HepG2 (cell line): ENCODE results near the gene ZNF652. TPM values are rescaled to one million over a fixed set of nuclear protein-coding genes. Genes with fewer than 3 reads are reported as not detected.

Experiments
- ARNT2 ChIP-seq: sonication (generic); formaldehyde crosslinking; IDR thresholded peaks from 2 replicates; pipeline ENCODE4 v1.8.0; 2022; ENCODE audit warnings: mild to moderate bottlenecking, low read depth, missing genetic modification reagents, moderate library complexity
- ETV5 ChIP-seq: IDR thresholded peaks from 2 replicates; pipeline ENCODE4 v1.6.1; 2018; ENCODE audit warnings: missing biosample characterization, missing genetic modification reagents, inconsistent platforms, borderline replicate concordance
- HNF1B ChIP-seq: sonication (generic); formaldehyde crosslinking; IDR thresholded peaks from 2 replicates; pipeline ENCODE4 v1.5.1; 2020; ENCODE audit warnings: mild to moderate bottlenecking, moderate library complexity, missing genetic modification reagents
- IKZF5 ChIP-seq: IDR thresholded peaks from 2 replicates; pipeline ENCODE4 v1.6.1; 2018; ENCODE audit warnings: missing genetic modification reagents, mild to moderate bottlenecking, missing compliant biosample characterization
- IRF2 ChIP-seq: IDR thresholded peaks from 2 replicates; pipeline ENCODE4 v1.6.1; 2018; ENCODE audit warnings: missing genetic modification reagents, missing compliant biosample characterization
- MAZ ChIP-seq, 2 experiments: sonication (generic) in 1 of 2; formaldehyde crosslinking in 1 of 2; IDR thresholded peaks; 2 replicates each; pipeline versions ENCODE4 v1.5.0 to v1.6.1; 2012 to 2020; ENCODE audit warnings: low read depth in 2 of 2, mild to moderate bottlenecking in 2 of 2, borderline replicate concordance in 1 of 2, improper control_type of control experiment in 1 of 2, low read length in 1 of 2, missing genetic modification reagents in 1 of 2, moderate library complexity in 1 of 2
- NAIF1 ChIP-seq: sonication (generic); formaldehyde crosslinking; IDR thresholded peaks from 2 replicates; pipeline ENCODE4 v1.5.0; 2020; ENCODE audit warnings: mild to moderate bottlenecking, missing genetic modification reagents, borderline replicate concordance
- RNF2 ChIP-seq: fragments of 450-650 bp; conservative IDR thresholded peaks from 2 replicates; pipeline ENCODE4 v1.6.1; 2016; ENCODE audit warnings: low read depth
- SP140L ChIP-seq: sonication (generic); formaldehyde crosslinking; IDR thresholded peaks from 2 replicates; pipeline ENCODE4 v1.4.0; 2020; ENCODE audit warnings: missing genetic modification reagents, borderline replicate concordance
- TSC22D2 ChIP-seq: sonication (generic); formaldehyde crosslinking; IDR thresholded peaks from 2 replicates; pipeline ENCODE4 v1.5.1; 2020; ENCODE audit warnings: missing genetic modification reagents, mild to moderate bottlenecking, borderline replicate concordance
- ZBTB7B ChIP-seq: sonication (generic); formaldehyde crosslinking; IDR thresholded peaks from 2 replicates; pipeline ENCODE4 v1.4.0; 2020; ENCODE audit warnings: missing genetic modification reagents
- ZFP36L2 ChIP-seq: sonication (generic); formaldehyde crosslinking; IDR thresholded peaks from 2 replicates; pipeline ENCODE4 v1.4.0; 2020; ENCODE audit warnings: missing genetic modification reagents
- ZFP37 ChIP-seq: sonication (generic); formaldehyde crosslinking; IDR thresholded peaks from 2 replicates; pipeline ENCODE4 v1.4.0; 2020; ENCODE audit warnings: missing genetic modification reagents, borderline replicate concordance
- ZNF180 ChIP-seq: sonication (generic); formaldehyde crosslinking; IDR thresholded peaks from 2 replicates; pipeline ENCODE4 v1.4.0; 2020; ENCODE audit warnings: low read depth, missing genetic modification reagents, borderline replicate concordance
- ZNF235 ChIP-seq: sonication (generic); formaldehyde crosslinking; IDR thresholded peaks from 2 replicates; pipeline ENCODE4 v1.8.1; 2023; ENCODE audit warnings: mild to moderate bottlenecking, missing genetic modification reagents, borderline replicate concordance
- ZNF33B ChIP-seq: sonication (generic); formaldehyde crosslinking; IDR thresholded peaks from 2 replicates; pipeline ENCODE4 v1.5.1; 2020; ENCODE audit warnings: mild to moderate bottlenecking, missing genetic modification reagents
- ZNF350 ChIP-seq: sonication (generic); formaldehyde crosslinking; IDR thresholded peaks from 2 replicates; pipeline ENCODE4 v1.4.0; 2020; ENCODE audit warnings: mild to moderate bottlenecking, low read depth, missing genetic modification reagents, borderline replicate concordance
- ZNF446 ChIP-seq: sonication (generic); formaldehyde crosslinking; IDR thresholded peaks from 2 replicates; pipeline ENCODE4 v1.5.0; 2020; ENCODE audit warnings: mild to moderate bottlenecking, missing genetic modification reagents
- ZNF670 ChIP-seq: sonication (generic); formaldehyde crosslinking; IDR thresholded peaks from 2 replicates; pipeline ENCODE4 v1.8.0; 2022; ENCODE audit warnings: mild to moderate bottlenecking, missing genetic modification reagents, borderline replicate concordance
- ZNF850 ChIP-seq: sonication (generic); formaldehyde crosslinking; conservative IDR thresholded peaks from 2 replicates; pipeline ENCODE4 v1.9.0; 2021; ENCODE audit warnings: mild to moderate bottlenecking, missing genetic modification reagents
- ZSCAN29 ChIP-seq: sonication (generic); formaldehyde crosslinking; conservative IDR thresholded peaks from 2 replicates; pipeline ENCODE4 v1.4.0; 2020; ENCODE audit warnings: mild to moderate bottlenecking, missing genetic modification reagents
- polyA plus RNA-seq, 8 experiments: library from polyadenylated mRNA; depleted of rRNA in 3 of 8; stranded (reverse) in 7 of 8; unstranded in 1 of 8; fragments of >200 nt; fragmentation: Illumina TruSeq in 4 of 8; extraction: Trizol in 4 of 8; gene quantifications; 2 replicates each; pipeline versions ENCODE4 v1.2.1 to v1.2.3, GENCODE V29; 2011 to 2016; ENCODE audit warnings: low read depth in 4 of 8, missing spikeins in 1 of 8, mixed read lengths in 1 of 8; ENCODE audit not compliant: insufficient read depth in 1 of 8
- total RNA-seq, 5 experiments: library from RNA; depleted of rRNA; stranded (reverse); fragments of >200 nt; fragmentation: Illumina TruSeq; extraction: Trizol; gene quantifications; 2 replicates each; pipeline ENCODE4 v1.2.3, GENCODE V29; 2016; ENCODE audit warnings: low read depth in 1 of 5
- TF ChIP-seq, protein P1 (sequence below): sonication (generic); formaldehyde crosslinking; IDR thresholded peaks from 2 replicates; pipeline ENCODE4 v1.4.0; 2020; ENCODE audit warnings: missing genetic modification reagents, borderline replicate concordance

The ZNF652 gene
- total and polyA plus RNA-seq, 2 of the 13 experiments (the other 11 are each of a cell fraction or from before 2014, with no cell fraction given): 16.2 to 30.2 TPM

- TF ChIP-seq IKZF5 (CRISPR knock-in tag) (peak; percentile 73), ARNT2 (no peak; the same call in 1 of the 2 replicates), MAZ (IDR thresholded peaks at IDR 0.05; ENCODE audit: borderline replicate concordance, low read depth, low read length) (peak; percentile 98), MAZ (CRISPR knock-in tag; IDR thresholded peaks at IDR 0.05; ENCODE audit: low read depth) (peak; percentile 98), ZFP37 (peak; percentile 63; the same call in 1 of the 2 replicates), IRF2 (CRISPR knock-in tag) (0 out of 2 replicates have a peak, but pooled peaks have one; percentile 30), ZNF33B (CRISPR knock-in tag) (no peak; the same call in 1 of the 2 replicates), ZSCAN29 (no peak), RNF2 (no peak), ZFP36L2 (CRISPR knock-in tag) (no peak), ZBTB7B (peak; percentile 71), ZNF180 (CRISPR knock-in tag) (no peak), SP140L (CRISPR knock-in tag) (0 out of 2 replicates have a peak, but pooled peaks have one; percentile 85), ZNF446 (CRISPR knock-in tag) (no peak), ZNF350 (peak; percentile 67; the same call in 1 of the 2 replicates), HNF1B (CRISPR knock-in tag) (peak; percentile 69; the same call in 1 of the 2 replicates), NAIF1 (CRISPR knock-in tag) (no peak), ETV5 (no peak; the same call in 1 of the 2 replicates), ZNF670 (CRISPR knock-in tag) (no peak), ZNF850 (no peak), ZNF235 (0 out of 2 replicates have a peak, but pooled peaks have one; percentile 11), TSC22D2 (0 out of 2 replicates have a peak, but pooled peaks have one; percentile 52)
- TF ChIP-seq, protein P1, sequence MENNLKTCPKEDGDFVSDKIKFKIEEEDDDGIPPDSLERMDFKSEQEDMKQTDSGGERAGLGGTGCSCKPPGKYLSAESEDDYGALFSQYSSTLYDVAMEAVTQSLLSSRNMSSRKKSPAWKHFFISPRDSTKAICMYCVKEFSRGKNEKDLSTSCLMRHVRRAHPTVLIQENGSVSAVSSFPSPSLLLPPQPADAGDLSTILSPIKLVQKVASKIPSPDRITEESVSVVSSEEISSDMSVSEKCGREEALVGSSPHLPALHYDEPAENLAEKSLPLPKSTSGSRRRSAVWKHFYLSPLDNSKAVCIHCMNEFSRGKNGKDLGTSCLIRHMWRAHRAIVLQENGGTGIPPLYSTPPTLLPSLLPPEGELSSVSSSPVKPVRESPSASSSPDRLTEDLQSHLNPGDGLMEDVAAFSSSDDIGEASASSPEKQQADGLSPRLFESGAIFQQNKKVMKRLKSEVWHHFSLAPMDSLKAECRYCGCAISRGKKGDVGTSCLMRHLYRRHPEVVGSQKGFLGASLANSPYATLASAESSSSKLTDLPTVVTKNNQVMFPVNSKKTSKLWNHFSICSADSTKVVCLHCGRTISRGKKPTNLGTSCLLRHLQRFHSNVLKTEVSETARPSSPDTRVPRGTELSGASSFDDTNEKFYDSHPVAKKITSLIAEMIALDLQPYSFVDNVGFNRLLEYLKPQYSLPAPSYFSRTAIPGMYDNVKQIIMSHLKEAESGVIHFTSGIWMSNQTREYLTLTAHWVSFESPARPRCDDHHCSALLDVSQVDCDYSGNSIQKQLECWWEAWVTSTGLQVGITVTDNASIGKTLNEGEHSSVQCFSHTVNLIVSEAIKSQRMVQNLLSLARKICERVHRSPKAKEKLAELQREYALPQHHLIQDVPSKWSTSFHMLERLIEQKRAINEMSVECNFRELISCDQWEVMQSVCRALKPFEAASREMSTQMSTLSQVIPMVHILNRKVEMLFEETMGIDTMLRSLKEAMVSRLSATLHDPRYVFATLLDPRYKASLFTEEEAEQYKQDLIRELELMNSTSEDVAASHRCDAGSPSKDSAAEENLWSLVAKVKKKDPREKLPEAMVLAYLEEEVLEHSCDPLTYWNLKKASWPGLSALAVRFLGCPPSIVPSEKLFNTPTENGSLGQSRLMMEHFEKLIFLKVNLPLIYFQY (CRISPR knock-in tag): no peak
Measured at GRCh38 chr17:49361902-49362722, at the start of gene ZNF652 (continued).
